ENCODE measurements around the gene MOGAT2. TPM values are rescaled to one million over a fixed set of nuclear protein-coding genes. Genes with fewer than 3 reads are reported as not detected.

Gene MOGAT2
- total and polyA plus RNA-seq, 2 of the 13 experiments (the other 11 are each of a cell fraction or from before 2014, with no cell fraction given) = 27.2 to 27.8 TPM

DNA sequence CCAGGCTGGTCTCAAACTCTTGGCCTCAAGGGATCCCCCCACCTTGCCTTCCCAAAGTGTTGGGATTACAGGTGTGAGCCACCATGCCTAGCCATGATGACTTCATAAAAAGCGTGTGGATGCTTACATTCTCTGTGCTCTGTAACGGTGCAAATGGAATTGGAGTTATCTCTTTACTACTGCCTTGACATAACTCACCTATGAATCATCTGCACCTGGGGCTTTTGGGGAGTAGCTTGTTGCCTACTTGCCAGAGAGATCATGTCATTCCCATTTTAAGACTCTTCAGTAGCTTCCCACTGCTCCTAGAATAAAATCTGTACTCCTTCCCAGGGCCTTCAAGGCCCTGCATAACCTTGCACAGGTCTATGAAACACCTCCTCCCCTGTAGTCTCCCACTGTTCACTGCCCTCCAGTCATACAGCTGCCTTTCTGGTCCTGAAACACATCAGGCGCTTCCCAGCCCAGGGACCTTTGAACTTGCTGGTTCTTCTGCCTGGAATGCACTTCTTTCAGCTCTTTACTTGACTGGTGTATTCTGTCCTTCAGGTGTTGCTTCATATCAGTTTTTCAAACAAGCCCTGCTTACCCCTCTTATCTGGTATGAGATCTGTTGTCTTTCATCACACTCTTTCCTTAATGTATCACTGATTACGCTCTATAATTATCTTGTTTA lies 19.6 kb upstream of the MOGAT2 start (continued):
- TF ChIP-seq, protein P1, sequence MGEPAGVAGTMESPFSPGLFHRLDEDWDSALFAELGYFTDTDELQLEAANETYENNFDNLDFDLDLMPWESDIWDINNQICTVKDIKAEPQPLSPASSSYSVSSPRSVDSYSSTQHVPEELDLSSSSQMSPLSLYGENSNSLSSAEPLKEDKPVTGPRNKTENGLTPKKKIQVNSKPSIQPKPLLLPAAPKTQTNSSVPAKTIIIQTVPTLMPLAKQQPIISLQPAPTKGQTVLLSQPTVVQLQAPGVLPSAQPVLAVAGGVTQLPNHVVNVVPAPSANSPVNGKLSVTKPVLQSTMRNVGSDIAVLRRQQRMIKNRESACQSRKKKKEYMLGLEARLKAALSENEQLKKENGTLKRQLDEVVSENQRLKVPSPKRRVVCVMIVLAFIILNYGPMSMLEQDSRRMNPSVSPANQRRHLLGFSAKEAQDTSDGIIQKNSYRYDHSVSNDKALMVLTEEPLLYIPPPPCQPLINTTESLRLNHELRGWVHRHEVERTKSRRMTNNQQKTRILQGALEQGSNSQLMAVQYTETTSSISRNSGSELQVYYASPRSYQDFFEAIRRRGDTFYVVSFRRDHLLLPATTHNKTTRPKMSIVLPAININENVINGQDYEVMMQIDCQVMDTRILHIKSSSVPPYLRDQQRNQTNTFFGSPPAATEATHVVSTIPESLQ (CRISPR knock-in tag; conservative IDR thresholded peaks at IDR 0.05) = no peak
- TF ChIP-seq AKNA (CRISPR knock-in tag; IDR thresholded peaks at IDR 0.05; ENCODE audit: borderline replicate concordance) = no peak
- no peak for TF ChIP-seq PAF1 (CRISPR knock-in tag; IDR thresholded peaks at IDR 0.05)
- TF ChIP-seq, protein P2, sequence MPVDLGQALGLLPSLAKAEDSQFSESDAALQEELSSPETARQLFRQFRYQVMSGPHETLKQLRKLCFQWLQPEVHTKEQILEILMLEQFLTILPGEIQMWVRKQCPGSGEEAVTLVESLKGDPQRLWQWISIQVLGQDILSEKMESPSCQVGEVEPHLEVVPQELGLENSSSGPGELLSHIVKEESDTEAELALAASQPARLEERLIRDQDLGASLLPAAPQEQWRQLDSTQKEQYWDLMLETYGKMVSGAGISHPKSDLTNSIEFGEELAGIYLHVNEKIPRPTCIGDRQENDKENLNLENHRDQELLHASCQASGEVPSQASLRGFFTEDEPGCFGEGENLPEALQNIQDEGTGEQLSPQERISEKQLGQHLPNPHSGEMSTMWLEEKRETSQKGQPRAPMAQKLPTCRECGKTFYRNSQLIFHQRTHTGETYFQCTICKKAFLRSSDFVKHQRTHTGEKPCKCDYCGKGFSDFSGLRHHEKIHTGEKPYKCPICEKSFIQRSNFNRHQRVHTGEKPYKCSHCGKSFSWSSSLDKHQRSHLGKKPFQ (CRISPR knock-in tag; IDR thresholded peaks at IDR 0.05; ENCODE audit: insufficient replicate concordance) = no peak
- TF ChIP-seq FOXP1 (IDR thresholded peaks at IDR 0.05) = no peak
- no peak for TF ChIP-seq FOXP1 (CRISPR knock-in tag; IDR thresholded peaks at IDR 0.05)
- no peak for TF ChIP-seq ZSCAN20 (CRISPR knock-in tag; IDR thresholded peaks at IDR 0.05; ENCODE audit: borderline replicate concordance)
- TF ChIP-seq EP300 (IDR thresholded peaks at IDR 0.05; ENCODE audit: low read depth in 2 of 2, low read length in 2 of 2) = 0 out of 4 replicates have a peak, but pooled peaks of 1 of the 2 experiments have one; percentile 10
- TF ChIP-seq EP300 (CRISPR knock-in tag; IDR thresholded peaks at IDR 0.05; ENCODE audit: borderline replicate concordance) = no peak
- peak; percentile 69 for TF ChIP-seq HNF4G (IDR thresholded peaks at IDR 0.05; ENCODE audit: borderline replicate concordance, low read depth, low read length)
- no peak for TF ChIP-seq HNF4G (CRISPR knock-in tag; IDR thresholded peaks at IDR 0.05; ENCODE audit: borderline replicate concordance, low read depth)
- TF ChIP-seq NFE2L2 (IDR thresholded peaks at IDR 0.05; ENCODE audit: low read length) = no peak
- no peak for TF ChIP-seq ZNF850 (CRISPR knock-in tag; conservative IDR thresholded peaks at IDR 0.05)
- TF ChIP-seq, protein P3, sequence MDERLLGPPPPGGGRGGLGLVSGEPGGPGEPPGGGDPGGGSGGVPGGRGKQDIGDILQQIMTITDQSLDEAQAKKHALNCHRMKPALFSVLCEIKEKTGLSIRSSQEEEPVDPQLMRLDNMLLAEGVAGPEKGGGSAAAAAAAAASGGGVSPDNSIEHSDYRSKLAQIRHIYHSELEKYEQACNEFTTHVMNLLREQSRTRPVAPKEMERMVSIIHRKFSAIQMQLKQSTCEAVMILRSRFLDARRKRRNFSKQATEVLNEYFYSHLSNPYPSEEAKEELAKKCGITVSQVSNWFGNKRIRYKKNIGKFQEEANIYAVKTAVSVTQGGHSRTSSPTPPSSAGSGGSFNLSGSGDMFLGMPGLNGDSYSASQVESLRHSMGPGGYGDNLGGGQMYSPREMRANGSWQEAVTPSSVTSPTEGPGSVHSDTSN (CRISPR knock-in tag; IDR thresholded peaks at IDR 0.05) = no peak
- no peak for TF ChIP-seq ZNF781 (CRISPR knock-in tag; IDR thresholded peaks at IDR 0.05; ENCODE audit: borderline replicate concordance, not compliant biosample characterization)
- TF ChIP-seq CCDC6 (CRISPR knock-in tag; IDR thresholded peaks at IDR 0.05) = no peak
- TF ChIP-seq ZNF550 (CRISPR knock-in tag; IDR thresholded peaks at IDR 0.05; ENCODE audit: borderline replicate concordance) = no peak
